ENCODE results near the gene PLCB3.

Gene PLCB3

DNA sequence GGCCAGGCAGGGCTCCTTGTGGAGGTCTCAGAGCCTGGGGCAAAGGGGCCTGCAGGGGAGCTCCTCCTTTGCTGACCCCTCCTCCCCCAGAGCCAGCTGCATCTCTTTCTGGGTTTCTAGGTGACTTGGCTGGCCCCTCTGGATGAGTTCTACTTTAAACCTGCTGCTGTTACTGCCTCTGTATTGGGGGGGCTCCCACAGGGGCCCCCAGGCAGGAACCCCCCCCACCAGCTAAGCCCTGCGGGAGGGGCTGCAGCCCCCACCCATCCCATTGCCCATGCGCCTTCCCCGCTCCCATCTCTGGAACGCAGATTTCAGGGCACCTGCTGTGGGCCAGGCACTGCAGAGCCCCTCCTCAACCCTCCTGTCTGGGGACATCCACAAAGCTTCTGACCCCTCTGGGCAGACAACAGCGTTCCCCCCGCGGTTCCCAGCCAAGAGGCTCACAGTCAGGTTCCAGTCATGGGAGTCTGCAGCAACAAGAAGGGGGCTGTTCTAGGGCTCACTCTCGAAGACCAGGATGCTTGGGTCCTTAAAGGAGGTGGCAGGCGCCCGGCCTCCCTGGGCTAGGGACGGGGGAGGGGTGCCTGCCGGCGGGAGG is 815 bp upstream of the PLCB3 start:
- no peak for DNase-seq (ENCODE audit: low read depth)

DNA sequence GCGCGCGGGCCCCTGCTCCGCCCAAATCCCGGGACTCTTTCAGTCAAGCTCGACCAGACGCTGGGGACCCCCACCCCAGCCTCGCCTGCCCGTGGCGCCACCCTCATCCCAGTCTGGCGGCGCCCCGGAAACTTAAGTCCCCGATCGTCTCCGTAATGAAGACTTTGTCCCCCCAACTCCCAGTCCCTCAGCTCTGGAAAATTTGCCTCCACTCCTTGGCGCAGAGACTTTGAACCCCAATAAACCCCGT is 348 bp downstream of the PLCB3 start:
- no peak for DNase-seq (ENCODE audit: low read depth)

DNA sequence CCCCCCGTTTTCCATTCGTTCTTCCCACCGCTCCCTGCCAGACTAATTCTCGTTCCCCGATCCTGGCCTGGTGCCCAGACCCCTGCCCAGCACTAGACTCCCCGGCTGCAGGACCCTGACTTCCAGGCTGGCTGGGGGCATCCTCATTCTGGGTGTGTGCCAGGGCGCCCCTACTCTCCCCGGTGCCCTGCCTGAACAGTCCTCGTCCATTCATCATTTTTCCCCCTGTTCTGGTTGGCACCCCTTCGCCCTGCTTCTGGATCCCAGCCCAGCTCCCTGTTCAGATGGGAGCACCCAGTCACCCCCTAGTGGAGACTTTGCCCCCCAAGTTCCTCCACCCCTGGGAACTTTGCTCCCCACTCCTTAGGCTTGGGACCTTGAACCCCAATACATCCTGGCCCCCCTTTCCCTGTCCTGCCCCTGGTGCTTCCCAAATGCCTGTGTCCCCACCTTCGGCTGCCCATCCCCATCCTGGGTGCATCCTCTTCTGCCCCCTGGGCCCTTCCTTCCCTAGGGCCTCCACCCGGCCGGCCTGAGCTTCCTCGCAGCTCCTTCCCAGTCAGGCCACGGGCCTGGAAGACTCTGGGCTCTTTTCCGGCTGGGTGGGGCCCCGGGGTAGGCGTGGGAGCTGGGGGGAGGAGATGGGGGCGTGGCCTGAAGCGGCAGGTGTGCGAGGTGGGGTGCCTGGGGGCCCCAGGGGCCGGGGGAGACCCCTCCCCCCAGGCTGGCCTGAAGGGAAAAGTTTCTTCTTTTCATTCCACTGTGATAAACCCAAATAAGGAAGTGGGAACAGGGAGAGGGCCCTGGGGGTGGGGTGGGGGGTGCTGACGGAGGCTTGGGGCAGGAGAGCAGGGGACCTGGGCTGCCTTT is 908 bp downstream of the PLCB3 start:
- DNase-seq (ENCODE audit: low read depth) = no peak

DNA sequence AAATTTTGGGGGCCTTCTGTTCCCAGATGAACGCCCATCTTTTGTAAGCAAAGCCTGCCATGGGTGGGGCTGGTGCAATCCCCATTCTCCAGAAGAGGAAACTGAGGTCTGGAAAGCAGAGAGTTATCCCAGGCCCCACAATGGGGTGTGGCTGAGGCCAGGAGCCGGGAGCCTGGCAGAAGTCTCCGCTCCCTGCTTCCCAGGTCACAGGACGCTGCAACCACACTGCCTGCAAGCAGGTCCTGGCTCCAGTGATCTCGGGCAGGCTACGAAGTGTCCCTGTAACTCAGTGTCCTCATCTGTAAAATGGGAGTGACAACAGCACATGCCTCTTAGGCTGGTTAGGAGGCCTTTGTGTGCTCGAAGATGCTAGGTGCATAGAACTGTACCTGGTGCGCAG is 1.7 kb downstream of the PLCB3 start:
- DNase-seq (ENCODE audit: low read depth) = no peak

DNA sequence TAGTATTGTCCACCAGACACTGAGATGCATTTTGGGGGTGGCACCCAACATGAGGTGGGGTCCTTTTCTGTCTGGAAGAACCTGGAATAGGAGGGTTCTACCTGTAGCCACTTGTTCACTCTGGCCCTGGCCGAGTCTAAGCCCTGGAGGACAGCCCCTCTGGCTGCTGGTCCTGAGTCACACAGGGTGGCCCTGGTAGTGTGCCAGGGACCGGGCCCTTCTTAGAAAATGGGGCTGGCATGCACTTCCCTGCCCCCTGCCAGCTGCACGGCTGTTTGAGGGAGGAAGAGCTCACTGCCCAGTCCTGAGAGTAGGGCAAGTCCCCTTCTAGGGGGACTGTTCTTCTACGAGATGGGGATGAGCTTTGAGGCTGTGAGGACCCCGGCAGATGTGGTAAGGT is 2.2 kb downstream of the PLCB3 start:
- DNase-seq (ENCODE audit: low read depth) = no peak

DNA sequence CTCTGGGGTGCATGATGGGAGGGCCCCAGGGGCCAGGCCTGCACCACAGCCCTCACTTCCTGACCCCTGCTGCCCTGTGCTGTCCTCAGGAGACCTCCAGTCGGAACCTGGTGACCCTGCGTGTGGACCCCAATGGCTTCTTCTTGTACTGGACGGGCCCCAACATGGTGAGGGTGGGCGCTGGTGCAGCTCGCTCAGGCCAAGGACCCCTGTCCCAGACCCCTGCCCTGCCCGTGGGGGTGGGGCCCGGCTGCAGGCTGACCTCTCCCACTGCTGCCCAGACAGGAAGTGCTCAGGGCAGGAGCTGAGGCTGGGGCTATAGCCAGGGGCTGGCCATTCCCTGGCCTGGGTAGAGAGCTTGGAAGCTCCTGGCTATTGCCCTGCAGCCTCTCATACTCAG is 3.0 kb downstream of the PLCB3 start:
- no peak for DNase-seq (ENCODE audit: low read depth)

DNA sequence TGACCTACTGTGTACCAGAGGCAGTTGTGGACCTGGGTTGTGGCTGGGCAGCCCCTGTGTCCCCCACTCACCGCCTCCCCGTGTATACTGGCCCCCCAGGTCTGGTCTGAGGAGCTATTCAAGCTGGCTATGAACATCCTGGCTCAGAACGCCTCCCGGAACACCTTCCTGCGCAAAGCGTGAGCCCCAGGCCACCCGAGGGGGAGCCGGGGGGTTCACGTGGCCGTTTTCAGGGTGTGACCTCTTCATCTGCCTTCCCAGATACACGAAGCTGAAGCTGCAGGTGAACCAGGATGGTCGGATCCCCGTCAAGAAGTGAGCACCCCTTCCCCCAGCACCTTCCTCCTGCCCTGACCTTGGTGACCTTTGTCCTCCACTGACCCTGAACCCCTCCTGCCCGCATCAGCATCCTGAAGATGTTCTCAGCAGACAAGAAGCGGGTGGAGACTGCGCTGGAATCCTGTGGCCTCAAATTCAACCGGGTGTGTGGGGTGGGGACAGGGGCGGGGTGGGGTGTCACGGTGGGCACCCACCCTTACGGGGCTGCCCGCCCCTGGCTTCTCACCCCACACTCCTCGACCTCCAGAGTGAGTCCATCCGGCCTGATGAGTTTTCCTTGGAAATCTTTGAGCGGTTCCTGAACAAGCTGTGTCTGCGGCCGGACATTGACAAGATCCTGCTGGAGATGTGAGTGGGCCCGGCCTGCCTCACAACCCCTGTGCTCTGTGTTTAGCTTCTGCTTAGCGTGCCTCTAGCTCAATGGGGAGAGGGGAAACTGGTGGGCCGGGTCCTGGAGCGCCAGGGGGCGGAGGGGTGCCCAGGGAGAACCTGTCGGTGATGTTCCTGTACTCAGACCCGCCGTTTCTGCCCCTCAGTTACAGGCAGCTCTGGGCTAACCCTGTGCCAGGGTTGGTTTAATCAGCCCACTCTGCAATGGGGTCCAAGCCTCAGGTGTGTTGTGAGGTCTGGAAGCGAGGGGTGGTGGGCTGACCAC is 4.1 kb downstream of the PLCB3 start:
- DNase-seq (ENCODE audit: low read depth) = no peak

DNA sequence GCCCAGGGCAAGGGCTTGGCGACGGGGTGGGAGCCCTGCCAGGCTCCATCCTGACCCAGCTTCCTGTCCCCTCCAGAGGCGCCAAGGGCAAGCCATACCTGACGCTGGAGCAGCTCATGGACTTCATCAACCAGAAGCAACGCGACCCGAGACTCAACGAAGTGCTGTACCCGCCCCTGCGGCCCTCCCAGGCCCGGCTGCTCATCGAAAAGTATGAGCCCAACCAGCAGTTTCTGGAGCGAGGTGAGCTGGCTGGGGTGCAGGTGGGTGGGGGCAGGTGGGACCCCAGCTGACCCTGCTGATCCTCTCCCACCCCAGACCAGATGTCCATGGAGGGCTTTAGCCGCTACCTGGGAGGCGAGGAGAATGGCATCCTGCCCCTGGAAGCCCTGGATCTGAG is 5.0 kb downstream of the PLCB3 start:
- DNase-seq (ENCODE audit: low read depth) = no peak

DNA sequence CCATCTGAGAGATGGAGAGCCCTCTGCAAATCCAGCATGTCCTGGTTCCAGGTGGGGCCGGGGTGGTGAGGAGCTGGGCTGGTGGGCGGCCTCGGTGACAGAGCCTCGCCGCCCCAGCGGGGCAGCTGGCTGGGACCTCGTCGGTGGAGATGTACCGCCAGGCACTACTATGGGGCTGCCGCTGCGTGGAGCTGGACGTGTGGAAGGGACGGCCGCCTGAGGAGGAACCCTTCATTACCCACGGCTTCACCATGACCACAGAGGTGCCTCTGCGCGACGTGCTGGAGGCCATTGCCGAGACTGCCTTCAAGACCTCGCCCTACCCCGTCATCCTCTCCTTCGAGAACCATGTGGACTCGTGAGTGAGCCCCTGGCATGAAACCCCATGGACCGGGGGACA is 7.0 kb downstream of the PLCB3 start:
- DNase-seq (ENCODE audit: low read depth) = no peak

DNA sequence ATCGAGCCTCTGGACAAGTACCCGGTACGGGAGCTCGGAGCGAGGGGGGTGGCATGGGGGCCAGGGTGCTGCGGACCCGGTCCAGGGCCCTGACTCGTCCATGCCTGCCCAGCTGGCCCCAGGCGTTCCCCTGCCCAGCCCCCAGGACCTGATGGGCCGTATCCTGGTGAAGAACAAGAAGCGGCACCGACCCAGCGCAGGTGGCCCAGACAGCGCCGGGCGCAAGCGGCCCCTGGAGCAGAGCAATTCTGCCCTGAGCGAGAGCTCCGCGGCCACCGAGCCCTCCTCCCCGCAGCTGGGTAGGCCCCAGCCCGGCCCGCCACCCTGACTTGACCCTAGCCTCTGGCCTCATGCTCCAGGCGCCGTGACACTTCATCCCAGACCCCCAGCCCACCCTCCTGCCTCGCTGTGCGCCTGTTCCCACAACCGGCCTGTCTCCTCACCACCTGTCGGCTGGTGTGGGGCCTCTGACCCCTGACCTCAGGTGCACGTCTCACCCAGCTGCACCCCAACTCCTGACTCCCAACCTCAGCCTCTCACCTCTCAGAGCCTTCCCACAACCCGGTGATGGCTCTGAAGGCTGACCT is 7.7 kb downstream of the PLCB3 start:
- no peak for DNase-seq (ENCODE audit: low read depth)

DNA sequence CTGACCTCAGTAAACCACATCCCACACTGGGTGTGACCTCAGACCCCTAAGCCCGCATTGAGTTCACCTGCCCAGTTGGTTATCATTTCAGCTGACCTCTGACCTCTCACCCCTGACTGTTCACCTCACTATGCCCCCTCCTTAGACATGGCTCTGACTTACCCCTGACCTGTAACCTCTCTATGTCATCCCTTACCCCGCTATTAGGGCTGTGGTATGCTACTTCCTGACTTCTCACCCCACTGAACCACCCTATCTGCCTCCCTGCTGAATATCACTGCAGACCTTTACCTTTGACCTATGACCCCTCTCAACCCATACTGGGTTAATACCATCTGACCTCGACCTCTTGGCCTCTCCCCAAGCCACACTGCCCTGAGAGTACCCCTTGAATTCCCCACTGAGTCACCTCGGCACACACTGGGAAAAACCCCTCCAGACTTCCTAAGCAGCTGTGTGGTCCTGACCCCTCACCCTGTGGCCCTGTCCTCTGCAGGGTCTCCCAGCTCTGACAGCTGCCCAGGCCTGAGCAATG is 8.3 kb downstream of the PLCB3 start:
- DNase-seq (ENCODE audit: low read depth) = no peak

DNA sequence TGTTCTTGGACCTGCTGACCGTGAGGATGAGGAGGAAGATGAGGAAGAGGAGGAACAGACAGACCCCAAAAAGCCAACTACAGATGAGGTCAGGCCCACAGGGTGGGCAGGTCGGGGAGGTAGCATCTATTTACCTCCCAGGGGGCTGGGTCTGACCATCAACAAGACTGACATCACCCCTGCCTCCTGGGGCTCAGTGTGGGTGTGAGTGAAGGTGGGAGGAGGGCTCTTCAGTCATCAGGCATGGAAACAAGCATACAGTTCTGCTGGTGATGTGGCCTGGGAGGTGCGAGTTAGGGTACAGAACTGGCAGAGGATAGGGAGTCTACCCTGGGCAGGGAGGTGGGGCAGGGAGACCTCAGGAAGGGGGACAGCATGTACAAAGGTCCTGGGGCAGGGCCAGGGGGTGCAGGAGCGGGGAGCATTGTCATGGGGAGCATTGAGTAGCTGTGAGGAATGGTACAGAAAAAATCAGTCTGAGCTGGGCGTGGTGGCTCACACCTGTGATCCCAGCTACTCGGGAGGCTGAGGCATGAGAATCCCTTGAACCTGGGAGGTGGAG is 8.9 kb downstream of the PLCB3 start:
- no peak for DNase-seq (ENCODE audit: low read depth)

DNA sequence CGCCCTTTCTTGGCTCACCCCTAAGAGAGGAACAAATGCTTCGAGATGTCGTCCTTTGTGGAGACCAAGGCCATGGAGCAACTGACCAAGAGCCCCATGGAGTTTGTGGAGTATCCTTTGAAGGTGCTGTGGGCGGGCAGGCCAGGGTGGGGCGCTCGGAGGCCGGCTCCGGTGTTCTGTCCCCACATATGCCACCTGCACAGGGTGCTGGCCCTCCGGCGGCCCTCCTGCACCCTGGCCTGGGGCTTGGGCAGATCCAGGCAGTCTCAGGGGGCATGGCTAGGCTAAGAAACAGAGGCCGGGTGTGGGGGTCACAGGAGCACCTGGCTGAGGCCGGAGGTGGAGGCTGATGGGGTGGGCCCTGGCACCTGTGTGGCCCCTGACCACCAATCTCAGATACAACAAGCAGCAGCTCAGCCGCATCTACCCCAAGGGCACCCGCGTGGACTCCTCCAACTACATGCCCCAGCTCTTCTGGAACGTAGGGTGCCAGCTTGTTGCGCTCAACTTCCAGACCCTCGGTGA is 10.3 kb downstream of the PLCB3 start:
- DNase-seq (ENCODE audit: low read depth) = no peak

DNA sequence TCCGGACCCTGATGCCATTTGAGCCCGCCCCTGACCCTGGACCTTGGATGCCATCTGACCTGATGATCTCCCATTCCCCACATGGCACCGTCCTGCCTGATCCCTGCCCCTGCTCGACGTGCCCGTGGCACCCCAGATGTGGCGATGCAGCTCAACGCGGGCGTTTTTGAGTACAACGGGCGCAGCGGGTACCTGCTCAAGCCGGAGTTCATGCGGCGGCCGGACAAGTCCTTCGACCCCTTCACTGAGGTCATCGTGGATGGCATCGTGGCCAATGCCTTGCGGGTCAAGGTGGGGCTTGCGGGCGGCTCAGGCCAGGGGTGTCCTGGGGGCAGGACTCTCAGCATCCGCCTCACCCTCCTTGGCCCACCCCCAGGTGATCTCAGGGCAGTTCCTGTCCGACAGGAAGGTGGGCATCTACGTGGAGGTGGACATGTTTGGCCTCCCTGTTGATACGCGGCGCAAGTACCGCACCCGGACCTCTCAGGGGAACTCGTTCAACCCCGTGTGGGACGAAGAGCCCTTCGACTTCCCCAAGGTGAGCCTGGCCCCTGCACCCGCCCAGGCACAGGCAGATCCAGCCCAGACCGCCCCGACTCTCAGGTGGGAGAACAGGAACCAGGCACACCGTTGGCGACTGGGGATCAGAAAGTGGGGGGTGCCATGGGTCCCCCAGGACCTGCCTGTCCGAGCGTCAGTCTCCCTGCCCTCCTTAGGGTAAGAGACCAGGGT is 11.1 kb downstream of the PLCB3 start:
- no peak for DNase-seq (ENCODE audit: low read depth)

DNA sequence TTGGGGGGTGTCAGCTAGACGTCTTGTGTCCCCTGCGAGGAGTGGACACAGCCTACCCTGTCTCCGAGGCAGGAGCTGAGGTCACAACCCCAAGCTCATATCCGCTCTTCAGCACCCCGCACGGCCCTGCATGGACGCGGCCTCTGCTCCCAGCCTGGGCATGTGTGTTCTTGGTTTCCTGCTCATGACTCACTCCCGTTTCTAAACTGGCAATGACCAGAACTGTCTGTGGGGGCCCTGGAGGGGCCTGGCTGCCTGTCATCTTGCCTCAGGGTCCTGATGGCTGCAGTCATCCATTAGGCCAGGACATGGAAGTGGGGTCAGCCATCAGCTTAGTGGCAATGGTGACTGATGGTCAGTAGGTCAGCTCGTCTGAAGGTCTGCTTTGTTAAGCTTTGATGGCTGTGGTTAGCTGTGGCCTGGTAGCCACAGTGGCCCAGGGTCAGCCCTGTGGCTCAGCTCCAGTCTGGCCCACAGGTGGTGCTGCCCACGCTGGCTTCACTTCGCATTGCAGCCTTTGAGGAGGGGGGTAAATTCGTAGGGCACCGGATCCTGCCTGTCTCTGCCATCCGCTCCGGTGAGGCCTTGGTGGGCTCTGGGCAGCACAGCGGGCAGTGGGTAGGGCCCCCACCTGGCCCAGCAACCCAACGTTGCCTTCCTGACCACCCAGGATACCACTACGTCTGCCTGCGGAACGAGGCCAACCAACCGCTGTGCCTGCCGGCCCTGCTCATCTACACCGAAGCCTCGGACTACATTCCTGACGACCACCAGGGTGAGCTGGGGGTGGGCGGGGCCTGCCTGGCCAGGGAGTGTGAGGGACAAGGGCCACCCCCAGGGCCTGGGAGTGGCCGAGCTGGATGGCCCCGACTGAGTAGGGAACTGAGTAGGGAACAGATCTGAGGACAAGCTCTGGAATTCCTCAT is 12.0 kb downstream of the PLCB3 start:
- DNase-seq (ENCODE audit: low read depth) = no peak

DNA sequence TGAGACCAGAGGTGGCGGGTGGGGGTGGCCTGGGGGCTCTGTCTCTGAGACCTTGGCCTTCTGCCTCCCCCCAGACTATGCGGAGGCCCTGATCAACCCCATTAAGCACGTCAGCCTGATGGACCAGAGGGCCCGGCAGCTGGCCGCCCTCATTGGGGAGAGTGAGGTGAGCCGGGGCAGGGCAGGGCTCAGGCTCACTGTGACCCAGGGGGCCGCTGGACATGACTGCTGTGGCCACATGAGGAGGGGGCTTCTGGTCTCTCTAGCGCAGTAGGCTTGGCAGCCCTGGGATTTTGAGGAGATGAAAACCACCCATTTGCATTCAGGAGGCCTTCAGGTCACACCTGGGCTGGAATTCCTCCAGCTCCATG is 12.6 kb downstream of the PLCB3 start:
- no peak for DNase-seq (ENCODE audit: low read depth)

DNA sequence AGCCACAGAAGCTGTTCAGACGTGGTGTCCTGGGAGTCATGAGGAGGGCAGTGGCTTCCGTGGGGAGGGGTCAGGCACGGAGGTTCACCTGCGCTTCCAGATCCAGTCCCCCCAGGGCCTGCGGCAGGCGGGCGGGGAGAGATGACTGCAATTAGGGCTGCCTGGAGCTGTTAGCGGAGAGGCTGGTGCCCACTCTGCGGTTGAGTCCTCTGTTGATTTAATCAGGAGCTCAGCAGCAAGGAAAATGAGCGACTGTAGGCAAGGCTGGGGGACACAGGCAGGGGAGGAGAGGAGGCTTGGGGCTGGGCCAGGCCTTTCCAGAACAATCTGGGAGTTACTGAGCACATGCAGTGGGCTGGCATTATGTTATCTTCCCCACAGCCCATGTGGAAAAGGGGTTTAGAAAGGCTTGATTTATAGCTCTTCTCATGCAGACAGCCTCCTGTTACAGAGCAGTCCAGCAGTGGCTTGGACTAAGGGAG is 13.1 kb downstream of the PLCB3 start:
- DNase-seq (ENCODE audit: low read depth) = no peak

DNA sequence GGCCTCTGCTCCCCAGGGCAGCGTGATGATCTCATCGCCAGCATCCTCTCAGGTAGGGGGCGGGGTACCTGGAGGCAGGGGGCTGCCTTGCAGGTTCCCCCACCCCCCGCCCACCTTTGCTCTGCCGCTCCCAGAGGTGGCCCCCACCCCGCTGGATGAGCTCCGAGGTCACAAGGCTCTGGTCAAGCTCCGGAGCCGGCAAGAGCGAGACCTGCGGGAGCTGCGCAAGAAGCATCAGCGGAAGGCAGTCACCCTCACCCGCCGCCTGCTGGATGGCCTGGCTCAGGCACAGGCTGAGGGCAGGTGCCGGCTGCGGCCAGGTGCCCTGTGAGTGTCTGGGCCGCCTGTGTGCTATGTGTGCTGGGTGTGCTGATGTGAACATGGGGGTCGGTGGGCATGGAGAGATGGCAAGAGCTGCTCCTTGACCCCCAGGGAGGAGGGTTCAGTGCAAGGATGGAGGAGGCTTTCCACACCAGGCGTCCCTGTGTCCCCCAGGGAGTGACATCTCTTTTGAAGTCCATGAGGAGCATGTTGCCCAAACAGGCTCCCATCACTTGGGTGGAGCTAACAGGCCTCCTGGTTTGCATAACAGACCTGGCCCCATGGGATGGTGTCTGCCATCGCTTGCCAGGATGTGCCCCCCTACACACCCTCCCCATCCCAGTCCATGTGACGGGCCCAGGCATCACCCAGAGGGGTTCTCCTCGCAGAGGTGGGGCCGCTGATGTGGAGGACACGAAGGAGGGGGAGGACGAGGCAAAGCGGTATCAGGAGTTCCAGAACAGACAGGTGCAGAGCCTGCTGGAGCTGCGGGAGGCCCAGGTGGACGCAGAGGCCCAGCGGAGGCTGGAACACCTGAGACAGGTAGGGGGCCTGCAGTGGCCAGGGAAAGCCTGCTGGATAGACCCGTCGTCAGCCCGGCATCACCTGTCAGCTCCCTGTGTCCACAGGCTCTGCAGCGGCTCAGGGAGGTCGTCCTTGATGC is 14.1 kb downstream of the PLCB3 start:
- no peak for DNase-seq (ENCODE audit: low read depth)

DNA sequence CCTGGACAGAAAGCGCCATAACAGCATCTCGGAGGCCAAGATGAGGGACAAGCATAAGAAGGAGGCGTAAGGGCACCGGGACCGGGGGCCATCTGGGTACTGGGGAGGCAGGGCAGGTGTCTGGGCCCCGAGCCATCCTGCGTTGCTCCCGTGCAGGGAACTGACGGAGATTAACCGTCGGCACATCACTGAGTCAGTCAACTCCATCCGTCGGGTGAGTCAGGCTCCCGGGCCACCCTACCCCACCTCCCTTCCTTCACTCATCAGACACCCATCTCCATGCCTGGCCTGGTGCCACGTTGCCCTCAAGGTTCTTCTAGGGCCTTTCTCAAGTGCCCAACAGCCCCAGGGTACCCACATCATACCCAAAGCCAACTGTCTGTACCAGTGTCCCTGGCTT is 15.0 kb downstream of the PLCB3 start:
- DNase-seq (ENCODE audit: low read depth) = no peak
